Measurements from ENCODE around the gene PREP.

DNA sequence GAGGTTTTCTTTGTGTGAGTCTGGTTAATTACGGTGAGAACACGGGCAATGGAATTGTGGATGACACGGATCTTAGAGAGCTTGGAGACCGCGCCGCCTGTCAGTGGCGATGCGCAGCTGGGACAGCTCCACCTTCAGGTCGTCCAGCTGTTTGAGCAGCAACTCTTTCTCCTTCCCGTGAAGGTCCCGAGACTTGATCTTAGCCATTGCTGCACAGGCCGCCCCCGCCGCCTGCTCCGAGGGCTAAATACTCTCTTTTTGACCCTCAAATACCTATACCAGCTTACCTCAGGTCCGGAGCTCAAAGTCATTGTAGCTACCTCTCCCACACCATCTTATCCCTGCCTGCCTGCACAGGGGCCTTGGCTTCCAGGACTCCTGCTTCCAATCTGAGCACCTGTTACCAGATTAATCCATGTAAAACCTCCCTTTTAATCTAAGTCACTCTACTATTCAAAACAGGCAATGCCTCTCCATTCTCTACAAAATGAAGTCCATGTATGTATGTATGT, 100.2 kb downstream of the PREP start:
- TF ChIP-seq EZH2phosphoT487 (conservative IDR thresholded peaks at IDR 0.05; ENCODE audit: low read length): no peak
- TF ChIP-seq, protein P1, sequence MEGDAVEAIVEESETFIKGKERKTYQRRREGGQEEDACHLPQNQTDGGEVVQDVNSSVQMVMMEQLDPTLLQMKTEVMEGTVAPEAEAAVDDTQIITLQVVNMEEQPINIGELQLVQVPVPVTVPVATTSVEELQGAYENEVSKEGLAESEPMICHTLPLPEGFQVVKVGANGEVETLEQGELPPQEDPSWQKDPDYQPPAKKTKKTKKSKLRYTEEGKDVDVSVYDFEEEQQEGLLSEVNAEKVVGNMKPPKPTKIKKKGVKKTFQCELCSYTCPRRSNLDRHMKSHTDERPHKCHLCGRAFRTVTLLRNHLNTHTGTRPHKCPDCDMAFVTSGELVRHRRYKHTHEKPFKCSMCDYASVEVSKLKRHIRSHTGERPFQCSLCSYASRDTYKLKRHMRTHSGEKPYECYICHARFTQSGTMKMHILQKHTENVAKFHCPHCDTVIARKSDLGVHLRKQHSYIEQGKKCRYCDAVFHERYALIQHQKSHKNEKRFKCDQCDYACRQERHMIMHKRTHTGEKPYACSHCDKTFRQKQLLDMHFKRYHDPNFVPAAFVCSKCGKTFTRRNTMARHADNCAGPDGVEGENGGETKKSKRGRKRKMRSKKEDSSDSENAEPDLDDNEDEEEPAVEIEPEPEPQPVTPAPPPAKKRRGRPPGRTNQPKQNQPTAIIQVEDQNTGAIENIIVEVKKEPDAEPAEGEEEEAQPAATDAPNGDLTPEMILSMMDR (IDR thresholded peaks at IDR 0.05; ENCODE audit: insufficient read depth, low read length, poor library complexity, severe bottlenecking): no peak
